HG02610 (cell line): ENCODE measurements around the gene RALGPS1.
"Not testable (repeated sequence)": the region's sequence is repeated elsewhere in the genome, so short reads cannot be mapped to it uniquely, and the experiment has no call there.

Source experiments
- ATAC-seq: cut with Tn5 transposase; IDR thresholded peaks from one replicate; pipeline ENCODE4 v1.9.1; 2021; ENCODE audit warnings: mild to moderate bottlenecking, moderate library complexity; ENCODE audit not compliant: unreplicated experiment

RALGPS1 gene

DNA sequence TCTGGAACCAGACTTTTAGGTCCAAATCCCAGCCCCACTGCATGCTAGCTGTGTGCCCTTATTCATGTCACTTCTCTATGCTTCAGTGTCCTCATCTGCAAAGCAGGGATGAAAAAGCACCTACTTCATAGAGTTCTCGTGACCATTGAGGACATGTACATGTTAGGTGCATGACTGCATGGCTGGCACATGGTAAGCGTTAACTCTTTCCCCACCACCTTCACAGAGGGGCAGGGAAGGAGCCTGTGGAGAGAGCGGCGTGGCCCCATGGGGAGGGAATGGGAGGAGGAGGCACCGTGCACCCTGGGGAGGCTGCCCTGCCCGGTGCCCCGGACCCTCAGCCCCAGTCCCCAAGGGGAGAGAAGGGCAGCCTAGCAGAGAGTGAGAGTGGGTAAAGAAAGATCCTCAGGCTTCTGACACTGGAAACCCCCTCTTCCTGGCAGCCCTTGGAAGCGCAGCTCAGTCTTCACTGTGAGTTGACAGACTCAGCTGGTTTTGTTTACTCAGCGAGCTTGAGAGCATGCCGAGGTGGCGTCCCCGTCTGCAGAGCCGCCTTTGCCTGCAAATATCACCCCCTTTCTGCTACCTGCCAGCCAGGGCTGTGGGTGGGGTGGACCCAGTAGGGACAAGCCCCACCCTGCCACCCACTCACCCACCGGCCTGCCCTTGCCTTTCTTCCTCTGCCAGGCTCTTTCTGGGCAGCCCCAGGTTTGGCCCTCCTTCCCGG, 218.5 kb downstream of the RALGPS1 start:
- ATAC-seq = no peak

DNA sequence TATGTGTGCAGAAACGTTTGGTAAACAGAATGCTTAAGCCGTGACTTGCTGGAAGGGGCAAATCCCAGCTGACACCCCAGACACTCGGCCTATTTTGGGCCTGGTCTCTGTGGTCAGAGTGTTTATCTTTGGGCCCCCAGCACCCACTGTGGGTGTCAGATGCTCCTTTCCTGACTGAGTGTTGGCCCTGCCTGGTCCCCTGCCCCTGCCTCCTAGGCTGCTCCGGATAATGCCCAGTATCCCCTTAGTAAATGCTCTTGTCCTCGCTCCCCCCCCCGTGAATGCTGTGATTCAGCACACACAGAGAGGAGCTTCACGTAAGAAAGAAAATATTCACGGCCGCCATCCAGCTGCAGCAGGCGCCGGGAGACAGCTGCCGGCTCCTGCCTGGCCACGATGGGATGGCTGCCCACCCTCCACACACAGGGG, 219.2 kb downstream of the RALGPS1 start:
- ATAC-seq = no peak

DNA sequence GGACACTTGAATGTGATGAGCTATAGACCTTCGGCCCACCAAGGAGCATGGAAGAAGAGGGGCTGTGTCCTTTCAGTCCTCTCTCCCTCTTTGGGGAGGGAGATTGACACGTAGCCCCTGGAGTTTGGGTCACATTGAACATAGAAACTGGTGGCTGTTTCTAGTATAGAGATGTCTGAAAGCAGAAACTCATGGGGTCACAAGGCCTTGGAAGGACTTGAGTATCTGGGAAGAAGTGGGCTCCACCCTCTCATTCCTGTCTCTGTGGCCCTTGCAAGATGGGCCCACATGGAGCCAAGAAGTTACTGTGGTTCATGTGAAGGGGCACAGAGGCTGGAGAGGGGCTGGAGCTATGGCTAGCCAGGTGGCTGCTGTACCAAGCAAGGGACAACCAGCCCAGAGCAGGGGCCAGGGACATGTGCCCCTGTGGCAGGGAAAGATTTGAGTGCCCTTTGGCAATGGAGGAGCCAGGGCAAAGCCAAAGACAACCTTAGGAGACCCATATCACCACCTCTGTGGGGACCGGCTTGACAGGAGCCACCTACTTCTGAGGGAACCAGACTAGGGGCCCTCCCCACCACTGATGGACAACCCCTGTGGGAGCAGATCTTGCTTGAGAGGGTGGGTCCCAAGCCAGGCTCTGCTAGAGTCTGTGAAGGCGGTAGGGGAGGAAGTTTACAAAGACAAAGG, 220.6 kb downstream of the RALGPS1 start:
- no peak for ATAC-seq

DNA sequence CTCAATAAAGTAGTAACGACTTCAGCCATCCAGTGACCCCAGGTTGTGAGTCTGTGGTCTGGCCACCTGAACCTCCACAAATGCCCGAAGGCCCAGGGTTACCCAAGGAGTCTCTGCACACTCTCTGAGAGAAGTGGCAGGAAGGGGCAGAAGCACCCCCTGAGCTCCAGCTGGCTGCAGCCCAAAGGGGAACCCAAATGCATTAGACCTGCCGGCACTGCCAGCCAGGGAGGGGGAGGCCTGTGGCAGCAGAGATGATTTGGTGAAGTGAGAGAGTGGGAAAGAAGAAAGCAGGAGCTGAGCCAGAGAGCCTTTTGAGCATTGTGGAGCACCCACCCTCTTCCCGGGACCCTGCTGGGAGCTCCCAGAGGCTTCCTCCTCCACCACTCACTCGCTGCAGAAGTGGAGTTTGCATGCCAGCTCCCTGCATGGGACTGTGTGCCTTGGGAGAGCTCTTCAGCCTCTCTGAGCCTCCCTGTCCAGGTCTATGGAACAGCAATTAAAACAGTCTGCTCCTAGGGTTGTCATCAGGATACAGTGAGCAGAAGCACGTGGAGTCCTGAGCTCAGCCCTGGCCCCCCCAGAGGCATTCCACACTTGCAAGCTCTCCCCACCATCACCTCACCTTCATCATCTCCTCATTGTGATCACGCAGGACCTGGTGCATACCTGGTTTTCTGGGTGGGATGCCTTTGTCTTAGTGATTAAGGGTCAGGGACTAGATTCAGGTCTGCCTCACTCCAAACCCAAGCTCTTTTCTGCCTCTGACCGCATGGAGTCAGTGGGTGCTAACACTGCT, 221.7 kb downstream of the RALGPS1 start:
- ATAC-seq = no peak

GRCh38 chr9:127136880-127137639, 222.5 kb downstream of the RALGPS1 start:
- no peak for ATAC-seq

DNA sequence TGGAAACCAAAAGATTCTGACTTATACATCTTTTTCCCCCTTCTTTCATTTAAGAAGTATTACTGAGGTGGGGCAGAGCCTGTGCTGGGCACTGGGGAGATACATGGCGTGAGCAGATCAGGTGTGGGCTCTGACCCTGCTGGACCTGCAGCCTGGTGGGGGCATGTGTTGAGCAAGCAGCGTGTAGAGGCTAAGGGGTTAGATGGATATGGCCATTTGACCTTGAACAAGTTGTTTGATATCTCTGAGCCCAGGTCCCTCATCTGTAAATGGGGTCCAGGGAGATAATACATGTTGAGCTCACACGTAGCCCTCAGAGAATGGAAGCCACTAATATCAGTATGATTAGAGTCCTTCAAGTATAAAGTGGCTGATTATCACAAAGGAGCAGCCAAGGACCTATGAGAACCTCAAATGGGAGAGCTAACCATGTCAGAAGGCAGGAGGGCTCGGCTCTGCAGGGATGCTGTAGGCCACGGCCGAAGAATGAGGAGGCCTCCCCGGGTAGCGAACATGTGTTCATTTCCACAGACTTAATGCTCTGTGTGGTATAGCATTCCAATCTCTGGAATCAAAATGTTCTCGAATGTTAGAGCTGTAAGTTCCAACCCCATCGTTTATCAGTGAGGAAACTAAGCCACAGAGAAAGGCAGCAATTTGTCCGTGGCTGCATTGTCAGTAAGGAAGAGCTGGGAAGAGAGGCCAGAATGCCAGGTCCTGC, 223.2 kb downstream of the RALGPS1 start:
- no peak for ATAC-seq

DNA sequence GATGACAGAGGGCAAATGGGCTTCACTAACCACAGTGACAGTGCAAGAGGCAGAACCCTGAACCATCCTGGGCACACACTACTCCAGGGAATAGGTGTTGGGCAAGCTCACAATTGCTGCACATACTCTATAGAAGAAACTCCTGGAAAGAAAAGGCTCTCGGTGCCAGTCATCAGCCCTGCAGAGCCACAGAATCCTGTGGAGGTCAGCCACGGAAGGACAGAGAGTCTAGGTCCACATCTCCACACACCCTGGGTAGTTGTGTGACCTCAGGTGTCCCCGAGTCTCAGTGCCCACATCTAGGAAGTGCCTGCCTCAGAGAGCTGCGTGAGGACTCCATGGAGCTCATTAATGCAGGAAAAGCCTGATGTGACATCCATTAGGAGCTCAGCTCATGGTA, 223.9 kb downstream of the RALGPS1 start:
- no peak for ATAC-seq

- ATAC-seq = no peak
These were observed 224.6 kb downstream of the RALGPS1 start for GRCh38 chr9:127139071-127139731.

DNA sequence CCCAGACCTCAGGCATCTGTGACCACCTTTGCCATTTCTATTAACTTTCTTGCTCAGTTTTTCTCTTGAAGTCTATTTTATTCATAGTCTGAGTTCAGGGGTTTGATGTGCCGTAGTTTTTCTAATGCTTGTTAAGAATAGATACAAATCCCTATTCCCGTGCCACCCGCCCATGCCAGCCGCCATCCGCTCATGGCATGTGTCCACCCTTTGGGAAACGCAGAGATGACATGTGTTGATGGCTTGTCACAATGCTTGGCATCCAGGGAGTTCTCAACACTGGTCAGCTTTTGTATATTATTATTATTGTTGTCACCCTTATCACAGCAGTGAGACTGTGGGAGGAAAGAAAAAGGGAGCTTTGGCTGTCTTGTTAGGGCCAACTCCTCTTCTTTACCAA, 225.2 kb downstream of the RALGPS1 start:
- ATAC-seq = no peak

DNA sequence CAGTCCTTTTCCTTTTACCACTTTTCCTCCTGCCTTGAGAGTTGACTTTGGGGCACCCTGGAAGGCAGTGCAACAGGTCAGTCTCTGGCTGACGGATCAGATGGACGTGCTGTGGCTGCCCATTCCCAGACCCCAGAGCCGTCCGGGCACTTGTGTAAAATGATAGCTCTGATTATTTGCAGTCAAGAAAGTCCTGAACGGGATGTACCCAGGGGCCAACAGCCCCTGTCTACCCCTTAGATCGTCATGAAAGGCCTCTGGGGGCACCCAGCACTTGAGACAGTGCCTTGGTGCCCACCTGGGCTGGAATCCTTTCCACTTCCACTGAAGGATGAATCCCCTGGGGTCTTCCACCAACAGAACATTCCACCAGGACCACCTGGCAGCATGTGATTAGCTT, 225.6 kb downstream of the RALGPS1 start:
- ATAC-seq = no peak

DNA sequence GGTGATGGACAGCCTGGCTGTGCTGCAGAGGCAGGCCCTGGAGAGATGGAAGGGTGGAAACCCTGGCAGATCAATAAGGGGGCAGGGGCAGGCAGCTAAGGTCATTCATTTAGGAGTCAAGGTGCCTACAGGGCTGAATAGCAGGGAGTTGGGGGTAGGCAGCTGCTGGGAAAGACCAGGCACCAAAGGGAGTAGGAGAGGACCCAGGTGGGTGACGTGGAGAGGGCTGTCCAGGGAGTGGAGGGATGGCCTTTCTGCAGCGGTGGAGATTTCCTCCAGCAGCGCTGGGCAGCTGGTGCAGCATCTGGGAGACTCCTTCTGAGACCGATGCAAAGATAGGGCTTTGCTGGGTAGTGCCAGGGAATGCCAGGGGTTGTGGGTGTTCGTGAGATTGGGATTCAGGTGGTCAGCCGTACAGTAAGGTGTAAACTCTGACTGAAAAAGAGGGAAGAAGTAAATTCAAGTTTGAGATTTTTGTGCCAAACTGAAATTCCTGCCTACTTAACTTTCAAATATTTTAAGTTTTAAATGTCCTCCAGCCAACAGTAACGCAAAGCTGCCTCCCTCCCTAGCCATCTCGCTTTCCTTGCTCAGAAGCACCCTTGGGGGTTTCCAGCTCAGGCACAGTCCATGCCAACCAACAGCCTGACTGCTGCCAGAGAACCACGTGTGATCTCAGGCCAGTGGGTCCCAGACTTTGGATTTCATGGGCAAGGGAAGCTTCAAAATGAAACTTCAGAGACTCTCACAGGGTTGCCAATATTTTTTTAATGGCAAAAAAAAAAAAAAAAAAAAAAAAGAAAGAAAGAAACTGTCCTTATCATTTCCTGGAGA, 226.5 kb downstream of the RALGPS1 start:
- no peak for ATAC-seq

DNA sequence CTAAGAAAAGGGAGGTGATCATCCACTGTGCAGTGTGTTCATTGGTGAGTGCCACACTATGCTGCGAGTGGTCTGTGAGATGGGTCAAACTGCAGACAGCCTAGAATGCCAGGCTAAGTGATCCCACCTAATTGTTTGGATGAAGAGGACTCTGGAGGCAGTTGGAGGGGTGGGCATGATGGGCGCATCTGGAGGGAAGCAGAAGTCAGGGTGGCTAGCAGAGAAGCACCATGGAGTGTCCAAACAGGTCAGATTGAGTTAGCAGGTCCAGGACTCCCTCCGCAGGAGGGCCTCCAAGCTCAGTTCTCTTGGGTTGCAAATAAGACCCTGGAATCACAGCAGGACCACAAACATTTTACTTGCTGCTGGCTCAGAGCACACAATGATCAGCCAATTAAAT, 227.7 kb downstream of the RALGPS1 start:
- ATAC-seq = no peak

- no peak for ATAC-seq
These were observed 228.4 kb downstream of the RALGPS1 start for GRCh38 chr9:127142931-127143464.

- ATAC-seq = no peak
These were observed 229.4 kb downstream of the RALGPS1 start for GRCh38 chr9:127143920-127144465.

DNA sequence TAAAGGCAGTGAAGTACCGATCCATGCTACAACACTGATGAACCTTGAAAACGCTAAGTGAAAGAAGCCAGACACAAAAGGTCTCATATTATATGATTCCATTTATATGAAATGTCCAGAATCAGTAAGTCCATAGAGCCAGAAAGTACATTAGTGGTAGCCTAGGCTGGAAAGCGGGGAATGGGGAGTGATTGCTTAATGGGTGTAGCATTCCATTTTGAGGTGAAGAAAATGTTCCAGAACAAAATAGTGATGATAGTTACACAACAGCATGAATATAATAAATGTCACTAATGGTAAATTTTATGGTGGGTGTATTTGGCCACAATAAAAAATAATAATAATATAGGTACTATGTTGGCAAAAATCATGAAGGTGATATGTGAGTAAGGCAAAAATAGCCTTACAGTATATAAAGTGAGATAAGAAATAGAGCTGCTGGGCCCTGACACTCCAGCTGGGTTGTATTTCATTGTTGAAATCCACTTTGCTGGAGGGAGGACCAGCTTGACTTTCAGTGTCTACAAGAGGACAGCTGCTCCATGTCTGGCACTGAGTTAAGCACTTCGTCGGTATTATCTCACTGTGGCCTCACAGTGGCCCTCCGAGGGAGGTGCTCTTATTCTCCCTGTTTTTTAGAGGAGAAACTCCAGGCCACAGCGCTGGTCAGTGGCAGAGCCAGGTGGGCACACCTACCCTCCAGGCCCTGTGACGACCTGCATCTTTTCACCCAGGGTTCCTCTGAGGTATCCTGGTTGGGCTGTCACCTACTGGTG, 230.3 kb downstream of the RALGPS1 start:
- no peak for ATAC-seq

GRCh38 chr9:127146841-127147240, 232.3 kb downstream of the RALGPS1 start:
- not testable (repeated sequence) for ATAC-seq

GRCh38 chr9:127147251-127147650, 232.7 kb downstream of the RALGPS1 start:
- ATAC-seq = no peak

DNA sequence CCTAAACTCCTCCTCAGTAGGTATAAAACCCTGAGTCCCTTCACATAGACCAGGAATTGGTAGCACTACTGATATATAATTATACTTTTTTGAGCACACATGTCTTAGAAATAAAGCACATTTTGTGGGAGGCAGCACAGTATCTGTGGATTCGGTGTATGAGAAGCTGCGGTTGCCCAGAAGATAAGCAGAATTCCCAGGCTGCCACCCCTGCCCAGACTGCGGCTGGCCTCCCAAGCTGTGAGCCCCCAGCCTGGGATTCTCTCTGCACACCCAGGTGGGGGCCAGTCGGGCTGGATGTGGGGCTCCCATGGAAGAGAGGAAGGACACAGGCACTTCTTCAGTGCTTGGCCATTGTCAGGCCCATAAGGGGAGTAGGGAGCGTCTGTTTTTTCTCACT, 233.4 kb downstream of the RALGPS1 start:
- ATAC-seq = no peak
